A549 (cell line): ENCODE data around the gene ING3.

Source experiments
- CBX8 ChIP-seq: fragments of 200-600 bp; sonication (generic); IDR thresholded peaks from 2 replicates; pipeline ENCODE4 v1.6.1; 2016
- CHD2 ChIP-seq: fragments of 150-350 bp; IDR thresholded peaks from 2 replicates; pipeline ENCODE4 v1.6.1; 2014; ENCODE audit warnings: low read length; ENCODE audit not compliant: partially characterized antibody
- CHD4 ChIP-seq: fragments of 200-600 bp; sonication (generic); IDR thresholded peaks from 2 replicates; pipeline ENCODE4 v1.6.1; 2016; ENCODE audit warnings: antibody characterized with exemption, mild to moderate bottlenecking, borderline replicate concordance
- CTCF ChIP-seq: fragments of >200 bp; sonication (Bioruptor Twin); formaldehyde crosslinking; IDR thresholded peaks from 3 replicates; pipeline ENCODE4 v1.5.1; 2016
- HDAC2 ChIP-seq: fragments of 200-600 bp; sonication (generic); IDR thresholded peaks from 2 replicates; pipeline ENCODE4 v1.6.1; 2016
- JUN ChIP-seq, 2 experiments: fragments of >200 bp; sonication (Bioruptor Twin); formaldehyde crosslinking; IDR thresholded peaks; 2 replicates in 1 of 2; 3 replicates in 1 of 2; pipeline ENCODE4 v1.6.1; 2016 to 2017
- KDM1A ChIP-seq: fragments of 200-600 bp; sonication (generic); IDR thresholded peaks from 2 replicates; pipeline ENCODE4 v1.6.1; 2016; ENCODE audit warnings: low read depth, mild to moderate bottlenecking
- MYC ChIP-seq: IDR thresholded peaks from 2 replicates; pipeline ENCODE4 v1.6.1; 2012; ENCODE audit warnings: mild to moderate bottlenecking, inconsistent platforms, low read length, improper control_type of control experiment, borderline replicate concordance
- NFE2L2 ChIP-seq: fragments of 150-350 bp; conservative IDR thresholded peaks from 2 replicates; pipeline ENCODE4 v1.6.1; 2014; ENCODE audit warnings: low read length
- PHF8 ChIP-seq: fragments of 200-600 bp; sonication (generic); IDR thresholded peaks from 2 replicates; pipeline ENCODE4 v1.6.1; 2016; ENCODE audit warnings: low read depth, mild to moderate bottlenecking, antibody characterized with exemption, moderate library complexity, borderline replicate concordance
- POLR2A ChIP-seq: IDR thresholded peaks from 2 replicates; pipeline ENCODE4 v1.6.1; 2012; ENCODE audit warnings: mild to moderate bottlenecking, low read length
- POLR2AphosphoS2 ChIP-seq: conservative IDR thresholded peaks from 2 replicates; pipeline ENCODE4 v1.6.1; 2012; ENCODE audit warnings: low read length, improper control_type of control experiment, inconsistent platforms

DNA sequence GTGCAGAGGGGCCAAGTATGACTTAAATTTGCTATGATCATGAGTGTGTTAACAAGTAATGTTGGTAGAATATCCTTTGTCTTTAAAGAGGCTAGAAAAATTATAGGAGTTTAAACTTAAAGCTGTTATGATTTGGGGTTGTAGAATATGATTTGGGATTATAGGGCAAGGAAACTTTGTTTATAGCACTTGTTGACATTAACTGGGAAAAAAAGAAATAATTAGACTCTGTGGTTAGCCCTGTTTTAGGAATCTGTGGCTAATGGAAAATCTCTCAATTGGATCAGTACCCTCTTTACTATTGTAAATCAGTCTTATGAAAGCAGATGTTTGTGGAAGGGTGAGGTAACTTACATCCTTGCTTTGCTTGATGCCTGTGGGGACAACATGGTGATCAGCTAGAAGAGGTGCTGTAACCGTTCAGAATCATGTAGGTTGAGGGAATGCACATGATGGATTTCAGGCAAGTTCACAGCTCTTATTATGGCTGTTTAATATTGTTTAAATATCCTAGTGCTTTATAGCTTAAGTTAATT, 11.1 kb downstream of the ING3 start:
- no peak for TF ChIP-seq HDAC2
- TF ChIP-seq JUN (IDR thresholded peaks at IDR 0.05), result no peak
- no peak for TF ChIP-seq CTCF
- TF ChIP-seq POLR2A, result no peak
- no peak for TF ChIP-seq KDM1A
- TF ChIP-seq MYC, result no peak
- no peak for TF ChIP-seq CHD2
- TF ChIP-seq NFE2L2, result no peak
- TF ChIP-seq POLR2AphosphoS2, result no peak
- no peak for TF ChIP-seq CBX8
- TF ChIP-seq CHD4, result no peak
- no peak for TF ChIP-seq PHF8
